Nephron (organoid): ENCODE measurements around the gene SLC25A27.
"Not testable (repeated sequence)": the region's sequence is repeated elsewhere in the genome, so short reads cannot be mapped to it uniquely, and the experiment has no call there.

Source experiments
- H3K27ac Mint-ChIP-seq, 3 experiments: 2 replicates each; pipeline ENCODE4 v1.8.0; 2020; ENCODE audit warnings: mixed read lengths in 3 of 3, mild to moderate bottlenecking in 2 of 3, moderate library complexity in 1 of 3
- H3K27me3 Mint-ChIP-seq: 2 replicates; pipeline ENCODE4 v1.8.0; 2021; ENCODE audit warnings: low read depth, mild to moderate bottlenecking, moderate library complexity, mixed read lengths
- H3K36me3 Mint-ChIP-seq: 2 replicates; pipeline ENCODE4 v1.8.0; 2020; ENCODE audit warnings: low read depth, mixed read lengths
- H3K4me1 Mint-ChIP-seq: 2 replicates; pipeline ENCODE4 v1.8.0; 2020; ENCODE audit warnings: mixed read lengths
- H3K4me3 Mint-ChIP-seq, 3 experiments: 2 replicates each; pipeline ENCODE4 v1.8.0; 2020; ENCODE audit warnings: mild to moderate bottlenecking in 3 of 3, mixed read lengths in 3 of 3, moderate library complexity in 2 of 3
- H3K9me3 Mint-ChIP-seq: 2 replicates; pipeline ENCODE4 v1.8.0; 2020; ENCODE audit warnings: mixed read lengths
- TF ChIP-seq, protein P1 (sequence below), 3 experiments: fragments of 200-600 bp; sonication (generic); IDR thresholded peaks; one replicate each; pipeline ENCODE4 v1.5.0; 2021; ENCODE audit warnings: antibody characterized with exemption in 3 of 3; ENCODE audit not compliant: unreplicated experiment in 3 of 3

Gene SLC25A27

DNA sequence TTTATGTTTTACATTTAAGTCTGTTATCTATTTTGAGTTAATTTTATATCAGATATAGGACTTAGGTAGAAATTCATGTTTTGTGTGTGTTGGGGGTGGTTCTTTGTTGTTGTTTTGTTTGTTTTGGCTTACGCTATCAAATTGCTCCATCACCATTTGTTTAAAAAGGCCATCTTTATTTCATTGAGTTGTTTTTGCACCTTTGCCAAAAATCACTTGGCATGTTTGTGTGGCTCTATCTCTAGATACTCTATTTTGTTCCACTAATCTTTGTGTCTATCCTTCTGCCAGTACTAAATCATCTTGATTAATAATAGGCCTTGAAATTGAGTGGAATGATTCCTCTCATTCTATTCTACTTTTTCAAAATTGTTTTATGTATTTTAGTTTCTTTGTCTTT is 7.5 kb upstream of the SLC25A27 start:
- H3K27me3 Mint-ChIP-seq = peaks cover 5% of the 10 kb centered on the region
- no peak overlapping the region for H3K4me3 Mint-ChIP-seq
- TF ChIP-seq, protein P1, sequence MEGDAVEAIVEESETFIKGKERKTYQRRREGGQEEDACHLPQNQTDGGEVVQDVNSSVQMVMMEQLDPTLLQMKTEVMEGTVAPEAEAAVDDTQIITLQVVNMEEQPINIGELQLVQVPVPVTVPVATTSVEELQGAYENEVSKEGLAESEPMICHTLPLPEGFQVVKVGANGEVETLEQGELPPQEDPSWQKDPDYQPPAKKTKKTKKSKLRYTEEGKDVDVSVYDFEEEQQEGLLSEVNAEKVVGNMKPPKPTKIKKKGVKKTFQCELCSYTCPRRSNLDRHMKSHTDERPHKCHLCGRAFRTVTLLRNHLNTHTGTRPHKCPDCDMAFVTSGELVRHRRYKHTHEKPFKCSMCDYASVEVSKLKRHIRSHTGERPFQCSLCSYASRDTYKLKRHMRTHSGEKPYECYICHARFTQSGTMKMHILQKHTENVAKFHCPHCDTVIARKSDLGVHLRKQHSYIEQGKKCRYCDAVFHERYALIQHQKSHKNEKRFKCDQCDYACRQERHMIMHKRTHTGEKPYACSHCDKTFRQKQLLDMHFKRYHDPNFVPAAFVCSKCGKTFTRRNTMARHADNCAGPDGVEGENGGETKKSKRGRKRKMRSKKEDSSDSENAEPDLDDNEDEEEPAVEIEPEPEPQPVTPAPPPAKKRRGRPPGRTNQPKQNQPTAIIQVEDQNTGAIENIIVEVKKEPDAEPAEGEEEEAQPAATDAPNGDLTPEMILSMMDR (IDR thresholded peaks at IDR 0.05; ENCODE audit: unreplicated experiment in 3 of 3) = no peak
- peaks cover 9% of the 10 kb centered on the region for H3K4me1 Mint-ChIP-seq
- no peak overlapping the region for H3K27ac Mint-ChIP-seq
- peaks cover 19% of the 10 kb centered on the region for H3K36me3 Mint-ChIP-seq
- peaks cover 9% of the 10 kb centered on the region for H3K9me3 Mint-ChIP-seq

DNA sequence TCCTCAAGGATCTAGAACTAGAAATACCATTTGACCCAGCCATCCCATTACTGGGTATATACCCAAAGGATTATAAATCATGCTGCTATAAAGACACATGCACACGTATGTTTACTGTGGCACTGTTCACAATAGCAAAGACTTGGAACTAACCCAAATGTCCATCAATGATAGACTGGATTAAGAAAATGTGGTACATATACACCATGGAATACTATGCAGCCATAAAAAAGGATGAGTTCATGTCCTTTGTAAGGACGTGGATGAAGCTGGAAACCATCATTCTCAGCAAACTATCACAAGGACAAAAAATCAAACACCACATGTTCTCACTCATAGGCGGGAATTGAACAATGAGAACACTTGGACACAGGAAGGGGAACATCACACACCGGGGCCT is 4.7 kb upstream of the SLC25A27 start:
- H3K4me1 Mint-ChIP-seq = peaks cover 24% of the 10 kb centered on the region
- H3K4me3 Mint-ChIP-seq, H3K9me3 Mint-ChIP-seq, H3K27ac Mint-ChIP-seq, H3K27me3 Mint-ChIP-seq: not testable (repeated sequence)
- peaks cover 19% of the 10 kb centered on the region for H3K36me3 Mint-ChIP-seq

DNA sequence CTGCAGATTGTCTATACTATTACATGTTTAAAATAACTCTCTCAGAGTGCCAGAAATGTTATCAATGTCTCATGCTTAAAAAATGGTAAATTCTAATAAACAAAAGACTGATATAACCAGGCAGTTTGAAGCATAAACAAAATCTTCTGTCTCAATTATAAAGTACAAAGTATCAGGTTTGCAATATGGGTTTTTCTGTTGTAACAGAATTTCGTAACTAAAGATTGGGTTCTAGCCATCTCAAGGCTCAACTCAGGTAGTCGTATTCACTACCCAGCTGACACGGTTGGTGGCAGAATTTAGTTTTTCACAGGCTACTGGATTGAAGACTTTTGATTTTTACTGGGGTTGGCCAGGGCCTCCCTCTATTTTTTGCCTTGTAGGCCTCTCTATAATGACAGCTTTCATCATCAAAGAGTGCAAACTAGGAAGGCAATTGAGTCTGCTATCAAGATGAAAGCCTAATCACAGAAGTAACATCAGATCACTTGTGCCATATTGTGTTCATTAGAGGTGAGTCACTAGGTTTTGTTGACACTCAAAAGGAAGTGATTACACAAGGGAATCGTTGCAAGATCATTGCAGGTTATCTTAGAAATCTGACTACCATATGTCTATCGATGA is 3.8 kb upstream of the SLC25A27 start:
- Mint-ChIP-seq H3K9me3 (peaks cover 9% of the 10 kb centered on the region), H3K4me3 (peak overlapping the region in 1 of 3 experiments; percentile 56), H3K4me1 (peaks cover 29% of the 10 kb centered on the region), H3K27ac (no peak overlapping the region), H3K27me3 (peaks cover 5% of the 10 kb centered on the region), H3K36me3 (peaks cover 19% of the 10 kb centered on the region)
- TF ChIP-seq, protein P1 (IDR thresholded peaks at IDR 0.05; ENCODE audit: unreplicated experiment in 3 of 3) = no peak

DNA sequence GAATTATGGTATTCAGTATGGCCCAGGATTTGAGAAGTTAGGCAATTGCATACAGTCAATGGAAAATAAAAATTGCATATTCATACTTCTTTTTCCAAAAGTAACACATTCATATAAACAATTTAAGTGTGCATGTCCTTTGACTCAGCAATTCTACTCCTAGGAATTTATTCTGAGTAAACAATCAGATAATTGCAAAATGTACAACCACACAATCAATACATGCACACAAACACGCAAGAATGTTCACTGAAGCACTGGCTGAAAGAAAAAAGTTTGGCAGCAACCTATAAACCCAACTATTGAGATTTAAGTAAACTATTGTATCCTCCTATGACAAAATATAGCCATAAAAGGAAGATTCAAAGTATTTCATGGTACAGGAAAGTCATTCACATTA is 1.8 kb upstream of the SLC25A27 start:
- peaks cover 29% of the 10 kb centered on the region for H3K4me1 Mint-ChIP-seq
- H3K27me3 Mint-ChIP-seq = peaks cover 14% of the 10 kb centered on the region
- peak overlapping the region; percentile 86 to 95 (median 92) for H3K4me3 Mint-ChIP-seq
- peaks cover 17% of the 10 kb centered on the region for H3K36me3 Mint-ChIP-seq
- no peaks in the 10 kb centered on the region for H3K9me3 Mint-ChIP-seq
- peak overlapping the region; percentile 36 to 85 (median 68) for H3K27ac Mint-ChIP-seq
- TF ChIP-seq, protein P1 (IDR thresholded peaks at IDR 0.05; ENCODE audit: unreplicated experiment in 3 of 3) = no peak

DNA sequence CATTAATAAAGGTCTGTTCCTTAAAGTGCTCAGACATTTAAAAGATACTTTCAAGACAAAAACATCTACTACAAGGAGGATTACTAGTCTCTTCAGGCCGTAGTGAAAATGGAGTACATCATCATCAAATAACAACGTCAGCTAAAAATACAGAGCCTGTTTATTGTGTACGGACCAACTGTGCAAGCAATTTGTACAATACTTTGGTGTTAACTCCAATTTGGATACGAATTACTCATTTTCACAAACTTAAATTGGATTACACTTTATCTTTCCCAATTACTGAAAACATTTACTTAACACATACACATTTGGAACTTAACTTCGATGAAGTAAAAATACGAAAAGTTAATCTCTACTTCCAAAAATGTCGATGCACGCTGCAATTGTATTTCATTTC is 959 bp upstream of the SLC25A27 start:
- H3K36me3 Mint-ChIP-seq = peaks cover 9% of the 10 kb centered on the region
- H3K4me1 Mint-ChIP-seq = peaks cover 29% of the 10 kb centered on the region
- H3K27me3 Mint-ChIP-seq = peaks cover 14% of the 10 kb centered on the region
- H3K4me3 Mint-ChIP-seq = peak overlapping the region; percentile 86 to 95 (median 92)
- no peaks in the 10 kb centered on the region for H3K9me3 Mint-ChIP-seq
- H3K27ac Mint-ChIP-seq = peak overlapping the region; percentile 60 to 86 (median 85)
- TF ChIP-seq, protein P1 (IDR thresholded peaks at IDR 0.05; ENCODE audit: unreplicated experiment in 3 of 3) = no peak

DNA sequence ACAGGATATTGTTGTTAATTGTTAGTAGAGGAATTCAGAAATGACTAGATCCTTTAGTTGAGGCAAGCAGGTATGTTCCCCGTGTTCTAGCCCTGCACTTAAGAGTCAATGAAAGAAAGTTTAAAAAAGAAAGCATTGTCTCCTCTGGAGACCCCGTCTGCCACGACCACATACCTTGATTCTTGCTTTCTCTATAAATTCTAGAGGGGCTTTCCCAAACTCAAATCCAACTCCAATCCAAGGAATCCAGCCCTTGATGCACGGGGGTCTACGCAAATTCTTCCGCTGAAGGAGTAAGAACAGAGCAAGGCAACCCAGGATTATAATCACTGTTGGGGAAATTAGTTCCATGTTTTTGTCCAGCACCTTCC is 558 bp upstream of the SLC25A27 start:
- Mint-ChIP-seq H3K4me3 (peak overlapping the region; percentile 86 to 95 (median 92)), H3K27me3 (peaks cover 14% of the 10 kb centered on the region), H3K4me1 (peaks cover 29% of the 10 kb centered on the region), H3K36me3 (peaks cover 6% of the 10 kb centered on the region), H3K9me3 (no peaks in the 10 kb centered on the region), H3K27ac (peak overlapping the region; percentile 60 to 86 (median 85))
- TF ChIP-seq, protein P1 (IDR thresholded peaks at IDR 0.05; ENCODE audit: unreplicated experiment in 3 of 3) = no peak
